Psoas muscle (tissue), 8 donors: ENCODE results near the gene LEMD3. TPM values are rescaled to one million over a fixed set of nuclear protein-coding genes. Genes with fewer than 3 reads are reported as not detected.

ENCODE experiments used
- ATAC-seq, 4 donors: fragments of 200-7000 bp; cut with Tn5 transposase; one replicate each; pipeline ENCODE4 v1.9.1; 2020; ENCODE audit warnings: moderate library complexity in 3 of 4, mild to moderate bottlenecking in 2 of 4
- DNase-seq, 2 donors: peaks; one replicate each; pipeline ENCODE4 v3.0.0-alpha.2; 2020
- H3K27ac ChIP-seq: fragments of 200-600 bp; one replicate; pipeline ENCODE4 v1.8.0; 2022
- H3K27me3 ChIP-seq, 3 donors: fragments of 200-600 bp in 1 of 3; one replicate each; pipeline versions ENCODE4 v1.6.1 to v1.8.0; 2013 to 2022; ENCODE audit warnings: low read length in 2 of 3, mild to moderate bottlenecking in 2 of 3, moderate library complexity in 1 of 3; ENCODE audit not compliant: insufficient read depth in 3 of 3
- H3K36me3 ChIP-seq, 2 donors: fragments of 200-600 bp in 1 of 2; one replicate each; pipeline versions ENCODE4 v1.6.1 to v1.8.0; 2013 to 2022; ENCODE audit warnings: low read depth in 1 of 2, mild to moderate bottlenecking in 1 of 2, moderate library complexity in 1 of 2; ENCODE audit not compliant: insufficient read depth in 1 of 2
- H3K4me1 ChIP-seq: fragments of 200-600 bp; one replicate; pipeline ENCODE4 v1.8.0; 2022
- H3K4me3 ChIP-seq: fragments of 200-600 bp; one replicate; pipeline ENCODE4 v1.8.0; 2022; ENCODE audit warnings: mild to moderate bottlenecking
- H3K9me3 ChIP-seq: fragments of 200-600 bp; one replicate; pipeline ENCODE4 v1.8.0; 2022
- WGBS, 3 donors: extraction: QIAGEN DNeasy Blood & Tissue Kit; methylation state at CpG; one replicate each; pipeline versions ENCODE4 v1.1.6 to v1.1.7; 2013; 5-methylcytosine and 5-hydroxymethylcytosine counted together
- intact Hi-C, 2 donors: fragments of 100-400 bp; cut with DNase I; formaldehyde crosslinking; loops; one replicate each; pipeline versions ENCODE4 v1.11.0 to v1.14.2; 2022
- polyA plus RNA-seq, 3 donors: library from polyadenylated mRNA; stranded (reverse); fragments of 200-250 nt; gene quantifications; one replicate each; pipeline ENCODE4 v1.2.3, GENCODE V29; 2013
- total RNA-seq, 4 donors: library from RNA; stranded (reverse); fragmentation: NEBNext Ultra II Directional in 2 of 4; extraction: Animal tissue kit (Norgen Biotek cat#: 25700) in 2 of 4; gene quantifications; one replicate each; pipeline versions ENCODE4 v1.2.1 to v1.2.4, GENCODE V29; 2021 to 2023
- TF ChIP-seq, protein P1 (sequence below): fragments of 200-600 bp; IDR thresholded peaks from one replicate; pipeline ENCODE4 v1.8.0; 2022; ENCODE audit warnings: antibody characterized with exemption
- donor health status: healthy with polysubstance abuse.
- donor health status: DM: no; HTN: no; CAD: no; lungs with moderate emphysema.
- donor health status: Bipolar disorder and iron deficiency.
- donor health status: healthy.
- donor health status: DM: yes; HTN: yes; CAD: no.
- donor health status: DM: no; HTN: no; CAD: no.
- donor health status: DM: no; HTN: no; CAD: no.
- donor health status: DM: yes; HTN: yes; CAD: no.

LEMD3 gene
- total and polyA plus RNA-seq, 7 donors: 5.4 to 17.1 (median 10.4) TPM

DNA sequence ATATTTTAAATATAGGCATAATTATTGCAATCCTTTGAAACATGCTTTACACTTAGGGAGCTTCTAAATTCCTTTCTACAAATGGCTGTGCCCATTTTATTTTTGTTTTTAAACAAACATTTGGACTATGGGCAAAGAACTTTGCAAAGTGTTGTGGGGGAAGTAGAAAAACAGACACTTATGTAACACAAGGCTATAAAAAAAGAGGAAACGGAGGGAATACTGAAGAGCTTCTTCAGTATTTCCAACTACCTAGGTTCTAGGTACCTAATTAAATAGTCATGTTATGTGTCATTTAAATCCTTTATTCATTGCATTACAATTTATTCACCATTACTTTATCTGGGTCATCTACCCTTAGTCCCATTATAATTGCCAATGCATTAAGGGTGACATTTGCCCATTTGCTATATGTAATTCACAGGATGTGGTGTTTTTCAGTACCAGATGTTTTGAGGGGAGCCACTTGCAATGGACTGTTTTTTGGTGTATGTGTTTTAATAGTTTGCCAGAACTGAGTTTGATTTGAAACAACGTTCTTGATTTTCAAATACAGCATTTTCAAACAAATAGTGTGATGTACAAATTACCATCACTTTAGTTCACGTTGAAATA, 107.6 kb downstream of the LEMD3 start:
- no peaks in the 10 kb centered on the region for H3K36me3 ChIP-seq
- no peak overlapping the region for H3K4me3 ChIP-seq
- DNase-seq (no peak), ATAC-seq (no peak)
- TF ChIP-seq, protein P1, sequence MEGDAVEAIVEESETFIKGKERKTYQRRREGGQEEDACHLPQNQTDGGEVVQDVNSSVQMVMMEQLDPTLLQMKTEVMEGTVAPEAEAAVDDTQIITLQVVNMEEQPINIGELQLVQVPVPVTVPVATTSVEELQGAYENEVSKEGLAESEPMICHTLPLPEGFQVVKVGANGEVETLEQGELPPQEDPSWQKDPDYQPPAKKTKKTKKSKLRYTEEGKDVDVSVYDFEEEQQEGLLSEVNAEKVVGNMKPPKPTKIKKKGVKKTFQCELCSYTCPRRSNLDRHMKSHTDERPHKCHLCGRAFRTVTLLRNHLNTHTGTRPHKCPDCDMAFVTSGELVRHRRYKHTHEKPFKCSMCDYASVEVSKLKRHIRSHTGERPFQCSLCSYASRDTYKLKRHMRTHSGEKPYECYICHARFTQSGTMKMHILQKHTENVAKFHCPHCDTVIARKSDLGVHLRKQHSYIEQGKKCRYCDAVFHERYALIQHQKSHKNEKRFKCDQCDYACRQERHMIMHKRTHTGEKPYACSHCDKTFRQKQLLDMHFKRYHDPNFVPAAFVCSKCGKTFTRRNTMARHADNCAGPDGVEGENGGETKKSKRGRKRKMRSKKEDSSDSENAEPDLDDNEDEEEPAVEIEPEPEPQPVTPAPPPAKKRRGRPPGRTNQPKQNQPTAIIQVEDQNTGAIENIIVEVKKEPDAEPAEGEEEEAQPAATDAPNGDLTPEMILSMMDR: no peak
- WGBS, 3 donors: 47 to 68% (median 52%) methylated on average over 3 of the region's 3 CpGs
- intact Hi-C loops: loop anchor here in 1 of 2 donors (10.0 kb wide), 1 partner anchor 92 kb away; no protein-coding TSS in a partner anchor
- no peaks in the 10 kb centered on the region for H3K9me3 ChIP-seq
- H3K4me1 ChIP-seq: peaks cover 9% of the 10 kb centered on the region
- no peak overlapping the region for H3K27ac ChIP-seq
- no peaks in the 10 kb centered on the region for H3K27me3 ChIP-seq

DNA sequence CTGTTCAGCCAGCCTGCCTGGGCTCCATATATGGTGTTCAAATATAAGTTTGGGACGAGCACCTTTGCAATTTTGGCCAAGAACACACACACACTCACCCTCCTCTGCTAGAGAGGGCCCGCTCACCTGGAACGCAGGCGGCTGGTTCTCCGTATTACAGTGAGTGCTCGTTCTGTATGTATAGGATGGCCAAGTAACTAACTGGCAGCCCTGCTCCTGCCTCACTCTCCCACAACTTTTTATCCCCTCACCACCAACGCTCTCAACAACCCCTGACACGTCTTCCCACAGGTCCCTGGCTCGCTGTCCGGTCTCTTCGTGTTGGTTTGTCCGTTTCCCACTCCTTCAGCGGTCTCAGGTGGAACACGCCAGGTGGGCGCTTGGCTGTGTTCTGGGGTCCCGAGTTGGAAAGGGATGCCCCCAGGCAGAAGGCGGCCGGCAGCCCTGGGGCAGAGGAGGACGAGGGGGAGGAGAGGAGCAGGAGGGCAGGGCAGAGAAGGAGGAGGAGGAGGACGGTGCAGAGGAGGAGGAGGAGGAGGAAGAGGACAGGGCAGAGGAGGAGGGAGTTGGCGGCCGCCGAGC, 108.7 kb downstream of the LEMD3 start:
- H3K36me3 ChIP-seq: no peaks in the 10 kb centered on the region
- intact Hi-C loops: loop anchor here in 1 of 2 donors (10.0 kb wide), 1 partner anchor 93 kb away; no protein-coding TSS in a partner anchor
- H3K9me3 ChIP-seq: no peaks in the 10 kb centered on the region
- H3K27me3 ChIP-seq: no peaks in the 10 kb centered on the region
- ATAC-seq (peak in 1 of 4 donors; percentile 7), DNase-seq (no peak)
- TF ChIP-seq, protein P1: no peak
- peak overlapping the region; percentile 93 for H3K27ac ChIP-seq
- 17 to 26% (median 22%) methylated on average over 20 to 23 of the region's 23 CpGs for WGBS, 3 donors
- H3K4me1 ChIP-seq: peaks cover 20% of the 10 kb centered on the region
- H3K4me3 ChIP-seq: peak overlapping the region; percentile 90

DNA sequence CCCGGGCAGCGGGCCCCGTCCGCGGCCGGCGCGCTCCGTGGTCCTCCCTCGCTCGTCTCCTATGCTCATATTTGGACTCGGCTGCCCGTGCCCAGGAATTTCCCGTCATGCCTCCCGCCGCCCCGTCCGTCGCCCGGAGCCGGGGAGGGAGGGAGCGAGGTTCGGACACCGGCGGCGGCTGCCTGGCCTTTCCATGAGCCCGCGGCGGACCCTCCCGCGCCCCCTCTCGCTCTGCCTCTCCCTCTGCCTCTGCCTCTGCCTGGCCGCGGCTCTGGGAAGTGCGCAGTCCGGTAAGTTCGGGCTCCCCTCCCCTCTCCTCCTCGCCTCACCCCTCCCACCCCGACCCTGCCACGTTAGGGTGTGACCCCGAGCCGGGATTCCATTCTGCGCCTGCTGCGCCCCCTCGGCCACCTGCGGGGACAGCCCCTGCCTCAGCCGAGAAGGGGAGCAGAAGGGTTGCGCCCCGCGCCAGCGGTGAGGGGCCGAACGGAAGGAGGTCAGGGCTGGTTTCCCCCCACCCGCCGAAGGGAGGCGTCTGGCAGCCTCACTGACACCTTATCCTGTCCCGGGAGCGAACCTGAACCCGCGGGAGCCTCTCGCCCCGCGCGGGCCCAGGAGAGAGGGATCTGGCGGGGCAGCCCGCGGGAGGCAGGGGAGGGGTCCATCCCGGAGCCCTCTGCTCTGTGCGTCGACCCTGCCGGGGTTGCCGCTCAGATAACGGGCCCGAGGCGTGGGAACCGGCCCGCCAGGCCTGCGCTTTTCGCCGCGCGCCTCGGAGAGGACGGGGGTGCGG, 109.4 kb downstream of the LEMD3 start, which contains the start of gene MSRB3:
MSRB3 (plus strand) TSS at position 108 of the 793 bp plus-strand sequence. CDS start 29,897 bp downstream, outside the sequence.
- H3K4me1 ChIP-seq: peaks cover 26% of the 10 kb centered on the region
- ATAC-seq (peak; percentile 94 to 97 (median 95)), DNase-seq (peak; percentile 79 to 89)
- intact Hi-C loops: loop anchor here in 1 of 2 donors (10.0 kb wide), 1 partner anchor 94 kb away; no protein-coding TSS in a partner anchor
- WGBS, 3 donors: 1% methylated on average over 36 to 85 of the region's 85 CpGs
- H3K27me3 ChIP-seq: no peaks in the 10 kb centered on the region
- peak within 1 kb of the TSS; percentile 93 for H3K27ac ChIP-seq
- H3K36me3 ChIP-seq: no peaks in the 10 kb centered on the region
- TF ChIP-seq, protein P1: no peak
- H3K9me3 ChIP-seq: no peaks in the 10 kb centered on the region
- peak within 1 kb of the TSS; percentile 90 for H3K4me3 ChIP-seq

DNA sequence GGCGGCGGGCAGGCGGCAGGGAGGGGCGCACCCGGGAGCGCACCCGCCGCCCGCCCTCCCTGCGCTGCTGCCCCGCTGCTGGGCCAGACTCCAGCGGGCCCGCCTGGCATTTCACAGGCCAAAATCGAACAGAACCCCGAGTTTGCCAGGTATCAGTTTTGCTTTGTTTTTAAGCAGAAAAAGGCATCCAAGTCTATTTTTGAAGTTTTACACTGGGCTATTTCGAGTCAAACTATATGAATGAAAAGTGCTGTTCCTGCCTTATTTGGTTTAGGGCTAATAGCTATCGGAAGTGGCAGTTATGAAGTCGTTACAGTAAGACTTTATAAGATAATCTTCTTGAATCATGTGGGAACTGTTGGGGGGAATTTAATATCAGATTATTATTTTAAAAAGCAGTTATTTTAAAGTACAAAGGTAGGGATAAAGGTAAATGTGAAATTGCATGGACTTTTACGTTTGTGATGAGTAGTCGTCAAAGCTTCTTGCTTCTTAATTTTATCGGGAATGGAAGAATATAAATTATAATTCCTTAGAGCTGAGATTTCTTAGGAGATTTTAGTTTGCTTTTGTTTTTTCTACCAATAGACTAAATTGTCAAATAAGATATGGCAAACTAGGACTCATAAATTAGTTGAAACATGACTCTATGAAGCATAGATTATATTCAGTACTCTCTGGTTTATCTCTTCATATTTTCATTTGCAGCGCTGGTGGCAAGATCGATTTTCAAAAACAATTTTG, 110.2 kb downstream of the LEMD3 start:
- intact Hi-C loops: loop anchor here in 1 of 2 donors (10.0 kb wide), 1 partner anchor 95 kb away; no protein-coding TSS in a partner anchor
- DNase-seq: no peak
- Histone ChIP-seq H3K27ac (peak overlapping the region; percentile 93), H3K4me3 (peak overlapping the region; percentile 90), H3K27me3 (no peaks in the 10 kb centered on the region), H3K9me3 (no peaks in the 10 kb centered on the region), H3K4me1 (peaks cover 26% of the 10 kb centered on the region), H3K36me3 (no peaks in the 10 kb centered on the region)
- TF ChIP-seq, protein P1: no peak
- ATAC-seq: peak in 2 of 4 donors; percentile 61 to 64
- WGBS, 3 donors: 4 to 11% (median 5%) methylated on average over 18 to 23 of the region's 23 CpGs
